ENCODE results near the gene C19orf47. TPM values are rescaled to one million over a fixed set of nuclear protein-coding genes. Genes with fewer than 3 reads are reported as not detected.
A peak's percentile ranks its signal among the peaks of the same experiment; 100 is the strongest.
"Not testable (repeated sequence)": the region's sequence is repeated elsewhere in the genome, so short reads cannot be mapped to it uniquely, and the experiment has no call there.

C19orf47 gene
- total RNA-seq, 1 experiment from 2014 or later = 4.9 TPM

- no peak for DNase-seq (ENCODE audit: extremely low read depth, low read depth)
These were observed 7.9 kb upstream of the C19orf47 start for GRCh38 chr19:40355975-40356680.

- DNase-seq (ENCODE audit: extremely low read depth, low read depth) = peak; percentile 11
These were observed 837 bp upstream of the C19orf47 start for GRCh38 chr19:40348961-40349507.

GRCh38 chr19:40344422-40344821 lies 3.8 kb downstream of the C19orf47 start:
- no peak for DNase-seq (ENCODE audit: extremely low read depth, low read depth)

DNA sequence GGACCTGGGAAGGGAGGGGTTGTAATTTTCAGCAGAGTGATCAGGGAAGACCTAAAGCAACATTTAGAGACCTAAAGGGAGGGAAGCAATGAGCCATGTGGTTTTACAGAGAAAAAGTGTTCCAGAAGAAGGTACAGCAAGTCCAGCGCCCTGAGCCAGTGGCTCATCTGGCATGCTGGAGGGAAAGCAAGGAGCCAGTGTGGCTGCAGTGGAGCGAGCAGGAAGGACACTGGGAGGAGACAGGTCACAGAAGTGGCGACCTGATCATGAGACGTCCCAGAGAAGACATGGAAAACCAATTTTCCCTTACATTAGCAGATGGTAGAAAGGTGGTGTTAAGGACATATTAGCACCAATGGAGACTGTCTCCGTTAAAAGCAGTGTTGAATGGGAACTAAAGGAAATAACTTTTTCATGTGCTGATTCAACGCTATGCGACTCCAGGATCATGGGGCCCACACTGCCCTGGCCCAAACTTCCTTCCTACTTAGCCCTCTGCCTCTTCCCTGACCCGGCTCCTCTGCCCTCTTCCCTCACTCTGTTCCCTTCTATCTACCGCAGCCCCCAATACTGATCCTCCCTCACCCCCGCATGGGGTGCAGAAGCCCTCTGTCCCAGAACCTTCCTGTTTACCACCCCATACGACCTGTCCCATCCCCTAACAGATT lies 5.4 kb downstream of the C19orf47 start:
- DNase-seq (ENCODE audit: extremely low read depth, low read depth) = no peak

DNA sequence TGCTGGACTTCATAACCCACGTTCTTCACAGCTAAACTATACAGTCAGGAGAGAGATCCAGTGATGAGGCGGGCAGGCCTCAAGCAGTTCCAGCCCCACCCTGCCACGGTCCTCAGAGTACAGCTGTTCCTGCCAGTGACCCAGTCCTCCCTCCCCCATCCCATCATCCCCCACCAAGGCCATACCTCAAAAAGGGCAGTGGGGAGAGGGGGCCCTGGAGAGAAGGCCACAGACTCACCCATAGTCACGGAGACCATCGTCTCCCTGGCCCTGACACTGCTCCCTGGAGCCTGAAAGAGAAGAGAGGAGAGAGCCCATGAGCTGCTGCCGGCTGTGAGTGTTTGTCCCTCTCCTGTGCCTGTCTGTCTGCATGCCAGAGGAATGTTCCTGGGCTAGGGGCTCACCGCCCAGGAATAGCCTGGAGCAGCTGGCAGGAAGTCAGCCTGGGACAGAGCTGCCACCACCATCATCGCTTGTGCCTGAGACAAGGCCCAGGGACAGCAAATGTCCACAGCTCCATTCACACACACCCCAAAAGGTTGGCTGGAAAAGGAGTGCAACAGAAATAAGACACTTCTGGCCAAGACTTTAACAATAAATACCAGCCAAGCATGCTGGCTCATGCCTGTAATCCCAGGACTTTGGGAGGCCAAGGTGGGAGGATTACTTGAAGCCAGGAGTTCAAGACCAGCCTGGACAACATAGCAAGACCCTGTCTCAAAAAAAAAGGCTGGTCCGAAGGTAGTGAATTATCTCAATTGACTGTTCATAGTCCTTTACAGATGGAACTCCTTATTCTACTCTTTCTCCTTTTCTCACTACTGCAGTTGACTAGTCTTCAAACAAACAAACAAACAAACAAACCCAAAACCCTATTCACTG lies 6.4 kb downstream of the C19orf47 start:
- no peak for DNase-seq (ENCODE audit: extremely low read depth, low read depth)

DNA sequence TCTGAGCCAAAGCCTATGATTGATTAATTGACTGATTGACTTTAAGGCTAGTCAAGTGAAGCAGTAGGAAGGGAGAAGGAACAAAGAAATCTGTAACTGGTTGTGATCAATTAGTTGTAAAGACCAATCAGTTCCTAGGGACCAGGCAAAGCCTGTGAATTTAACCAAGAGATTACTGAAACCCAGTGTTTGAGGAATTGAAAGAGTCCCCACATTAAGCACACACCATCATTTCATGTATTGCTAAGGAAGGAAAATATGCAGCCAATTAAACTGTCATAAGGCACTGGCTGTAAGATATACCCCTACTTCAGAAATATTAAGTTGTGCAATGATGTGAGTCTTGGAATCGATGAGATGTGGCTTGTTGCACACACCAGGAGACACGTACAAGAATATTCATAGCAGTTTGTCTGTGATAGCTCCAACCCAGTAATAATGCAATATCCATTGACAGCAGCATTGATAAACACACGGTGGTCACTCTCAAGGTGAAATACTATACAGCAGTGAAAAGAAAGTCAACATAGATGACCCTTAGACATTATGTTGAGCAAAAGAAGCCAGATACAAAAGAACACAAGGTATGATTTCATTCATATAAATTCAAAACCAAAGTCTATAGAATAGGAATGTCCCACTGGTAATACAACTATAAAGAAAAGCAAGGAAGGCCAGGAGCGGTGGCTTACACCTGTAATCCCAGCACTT lies 9.0 kb downstream of the C19orf47 start:
- no peak for DNase-seq (ENCODE audit: extremely low read depth, low read depth)

DNA sequence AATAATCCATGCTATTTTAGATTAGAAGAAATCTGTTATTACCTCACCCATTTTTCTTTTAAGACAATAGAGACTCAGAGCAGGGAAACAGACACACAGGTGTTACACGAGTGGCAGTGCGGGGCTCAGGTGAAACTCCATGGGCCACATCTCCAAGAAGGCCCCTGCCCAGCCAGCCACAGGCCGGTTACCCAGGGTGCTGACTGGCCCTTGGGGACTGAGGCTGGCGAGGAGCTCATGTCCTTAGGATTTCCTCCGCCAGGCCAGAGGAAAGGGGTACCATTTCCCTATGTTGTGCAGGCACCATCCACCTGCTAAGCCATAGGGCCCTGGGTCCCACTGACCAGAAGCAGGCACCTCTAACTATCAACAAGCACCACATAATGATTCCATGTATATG lies 10.6 kb downstream of the C19orf47 start:
- no peak for DNase-seq (ENCODE audit: extremely low read depth, low read depth)

DNA sequence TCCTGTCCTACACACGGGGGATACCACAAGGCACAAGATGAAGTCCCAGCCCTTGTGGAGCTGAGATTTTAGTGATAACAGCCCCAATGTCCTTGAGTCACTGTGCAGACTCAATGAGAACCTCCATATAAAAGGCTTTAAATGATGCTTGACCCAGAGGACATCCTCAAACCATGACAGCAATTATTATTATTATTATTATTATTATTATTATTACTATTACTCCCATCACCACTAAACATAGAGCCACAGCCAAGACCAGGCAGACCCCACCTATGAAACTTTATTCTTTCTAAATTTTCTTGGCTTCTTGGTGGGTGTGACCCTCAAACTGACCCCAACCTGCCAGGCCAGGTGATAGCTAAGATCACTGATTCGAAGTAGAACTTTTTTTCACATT lies 11.1 kb downstream of the C19orf47 start:
- no peak for DNase-seq (ENCODE audit: extremely low read depth, low read depth)

- no peak for DNase-seq (ENCODE audit: extremely low read depth, low read depth)
These were observed 11.6 kb downstream of the C19orf47 start for GRCh38 chr19:40336601-40336900.

GRCh38 chr19:40335855-40336600 lies 12.2 kb downstream of the C19orf47 start:
- no peak for DNase-seq (ENCODE audit: extremely low read depth, low read depth)

DNA sequence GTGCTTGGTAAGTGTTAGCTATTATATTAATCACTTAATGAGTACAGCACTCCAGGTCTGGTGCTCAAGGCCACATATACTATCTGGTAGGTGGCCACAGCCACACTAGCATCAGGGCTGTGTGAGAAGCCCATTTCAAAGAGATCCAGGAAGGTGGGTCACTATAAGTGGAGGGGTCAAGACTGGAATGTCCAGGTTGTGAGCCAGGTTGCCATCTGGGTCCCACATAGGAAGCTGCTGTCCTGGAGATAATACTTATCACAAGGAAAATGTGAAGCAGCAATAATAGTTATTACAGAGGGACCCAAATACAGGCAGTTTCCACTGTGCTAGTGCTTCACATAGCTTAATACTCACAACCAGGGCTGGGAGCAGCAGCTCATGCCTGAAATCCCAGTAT lies 13.1 kb downstream of the C19orf47 start:
- no peak for DNase-seq (ENCODE audit: extremely low read depth, low read depth)

DNA sequence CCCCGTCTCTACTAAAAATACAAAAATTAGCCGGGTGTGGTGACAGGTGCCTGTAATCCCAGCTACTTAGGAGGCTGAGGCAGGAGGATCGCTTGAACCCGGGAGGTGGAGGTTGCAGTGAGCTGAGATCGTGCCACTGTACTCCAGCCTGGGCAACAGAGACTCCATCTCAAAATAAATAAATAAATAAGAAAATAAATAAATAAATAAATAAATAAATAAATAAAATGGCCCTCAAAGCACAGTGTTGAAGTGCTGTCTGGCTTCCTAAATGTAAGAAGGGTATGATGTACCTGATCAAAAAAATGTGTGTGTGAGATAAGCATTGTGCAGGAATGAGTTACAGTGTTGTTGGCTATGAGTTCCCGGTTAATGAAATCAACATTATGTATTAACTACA lies 15.1 kb downstream of the C19orf47 start:
- not testable (repeated sequence) for DNase-seq (ENCODE audit: extremely low read depth, low read depth)

DNA sequence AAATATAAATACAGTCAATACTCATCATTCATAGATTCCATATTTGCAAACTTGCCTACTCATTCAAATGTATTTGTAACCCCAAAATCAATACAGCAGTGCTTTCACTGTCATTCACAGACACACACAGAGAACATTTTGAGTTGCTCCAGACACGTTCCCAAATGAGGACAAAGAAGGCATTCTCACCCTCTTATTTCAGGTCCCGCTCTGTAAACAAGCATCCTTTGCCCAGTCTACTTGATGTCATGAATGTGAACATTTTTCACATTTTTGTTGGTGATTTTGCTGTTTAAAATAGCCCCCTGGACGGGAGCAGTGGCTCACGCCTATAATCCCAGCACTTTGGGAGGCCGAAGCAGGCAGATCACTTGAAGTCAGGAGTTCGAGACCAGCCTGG lies 15.5 kb downstream of the C19orf47 start:
- DNase-seq (ENCODE audit: extremely low read depth, low read depth) = no peak

GRCh38 chr19:40331052-40331451 lies 17.1 kb downstream of the C19orf47 start:
- no peak for DNase-seq (ENCODE audit: extremely low read depth, low read depth)

- no peak for DNase-seq (ENCODE audit: extremely low read depth, low read depth)
These were observed 22.0 kb downstream of the C19orf47 start for GRCh38 chr19:40326201-40326600.

DNA sequence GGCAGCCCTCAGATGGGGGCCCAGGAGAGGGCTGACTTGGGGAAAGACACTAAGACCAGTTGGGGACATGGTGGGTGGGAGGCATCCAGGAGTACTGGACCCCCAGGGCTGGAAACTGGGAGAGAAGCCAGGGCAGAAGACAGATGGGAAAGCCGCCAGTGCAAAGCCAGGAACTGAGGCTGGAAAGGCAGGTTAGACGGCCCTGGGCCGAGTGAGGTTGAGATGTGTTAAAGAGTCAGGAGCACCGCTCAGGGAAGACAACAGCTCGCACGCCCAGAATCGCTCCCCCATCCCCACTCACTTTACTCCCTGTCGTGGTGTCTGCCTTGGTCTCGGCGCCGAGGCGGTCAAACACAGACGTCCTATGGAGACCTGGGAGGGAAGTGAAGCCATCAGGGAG lies 24.5 kb downstream of the C19orf47 start:
- no peak for DNase-seq (ENCODE audit: extremely low read depth, low read depth)

DNA sequence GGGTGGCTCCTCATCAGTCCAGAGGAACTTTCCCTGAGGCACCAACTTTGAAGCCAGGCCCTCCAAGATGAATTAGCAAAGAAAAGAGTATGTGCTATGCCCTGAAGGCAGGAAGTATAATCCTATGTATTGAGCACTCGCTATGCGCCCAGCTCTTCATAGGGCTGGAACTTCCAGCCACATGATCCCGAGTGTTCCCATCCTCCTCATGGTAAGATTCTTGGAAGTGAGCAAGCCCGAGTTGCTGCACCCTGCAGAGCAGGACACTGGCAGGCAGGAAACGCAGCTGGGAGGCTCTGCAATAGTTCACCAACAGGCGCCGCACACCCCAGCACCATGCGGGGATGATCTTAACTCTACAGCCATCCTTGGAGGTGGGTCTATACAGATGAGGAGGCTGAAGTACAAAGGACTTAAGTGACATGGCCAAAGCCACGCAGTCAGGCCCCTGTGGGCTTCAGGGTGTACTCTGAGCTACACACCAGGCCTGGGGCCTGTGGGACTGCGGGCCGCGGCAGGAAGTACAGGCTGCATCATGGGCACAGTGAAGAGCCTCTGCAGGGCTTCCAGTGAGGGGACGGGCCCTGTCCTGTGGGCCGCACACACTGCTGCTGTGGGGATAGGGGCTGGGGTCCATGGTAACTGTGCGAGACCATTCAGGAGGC lies 25.1 kb downstream of the C19orf47 start:
- no peak for DNase-seq (ENCODE audit: extremely low read depth, low read depth)

DNA sequence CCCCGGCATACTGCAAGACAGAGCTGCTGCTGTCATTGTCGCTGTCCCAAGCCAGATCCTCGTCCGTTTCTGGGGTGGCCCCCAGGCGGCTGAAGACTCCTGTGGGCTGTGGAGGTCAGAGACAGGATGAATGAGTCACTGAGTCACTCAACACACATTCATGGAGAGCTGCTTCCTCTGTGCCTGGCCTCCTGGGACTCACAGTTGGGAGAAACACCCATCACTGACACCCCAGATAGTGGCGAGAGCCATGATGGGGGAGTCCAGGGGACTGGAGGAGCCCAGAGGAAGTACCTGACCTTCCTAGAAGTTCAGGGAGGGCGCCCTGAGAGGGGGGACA lies 26.0 kb downstream of the C19orf47 start:
- no peak for DNase-seq (ENCODE audit: extremely low read depth, low read depth)

DNA sequence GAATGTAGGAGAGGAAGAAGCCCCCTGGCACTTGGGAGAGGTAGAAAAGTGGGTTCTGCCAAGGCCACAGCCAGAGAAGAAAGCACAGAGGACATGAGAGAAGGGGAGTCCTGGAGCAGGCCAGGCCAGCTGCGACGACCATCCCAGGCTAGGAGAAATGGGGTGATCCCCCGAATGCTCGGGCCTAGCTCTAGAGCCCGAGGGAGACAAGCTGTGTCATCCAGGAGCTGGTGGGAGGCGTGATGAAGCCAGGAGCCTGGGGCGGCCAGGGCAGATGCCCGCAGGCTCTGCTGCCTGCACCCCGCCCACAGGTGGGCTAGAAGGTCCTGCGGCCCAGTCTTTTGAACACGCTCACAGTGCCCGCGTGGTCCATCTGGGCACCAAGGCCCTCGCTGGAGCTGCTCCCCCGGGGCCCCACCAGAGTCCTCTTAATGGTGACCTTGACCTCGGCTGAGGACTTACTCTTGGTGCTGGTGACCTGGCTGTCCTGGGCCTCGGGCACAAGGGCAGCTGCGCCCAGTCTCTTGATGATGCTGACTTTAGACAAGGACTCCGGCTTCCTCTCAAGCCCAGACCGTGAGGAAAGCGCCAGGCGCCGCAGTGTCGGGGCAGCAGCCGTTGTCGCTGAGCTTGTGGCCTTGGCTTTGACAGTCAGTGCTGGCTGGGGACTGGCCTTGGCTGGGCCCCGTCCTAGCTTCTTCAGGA lies 26.5 kb downstream of the C19orf47 start:
- no peak for DNase-seq (ENCODE audit: extremely low read depth, low read depth)

All from NCI-H460 (cell line).